H1 (cell line): Measurements from ENCODE around the gene ZNF277. TPM values are rescaled to one million over a fixed set of nuclear protein-coding genes. Genes with fewer than 3 reads are reported as not detected.

Experiments used
- CTCF ChIA-PET: fragments of 300-600 bp; sonication (Branson Sonifier 250); formaldehyde crosslinking; loops from one replicate; lab custom pipeline; 2021; ENCODE audit not compliant: partially characterized antibody; lab: Charles Lee
- POLR2A ChIA-PET: fragments of 300-600 bp; sonication (Branson Sonifier 250); formaldehyde crosslinking; loops from one replicate; lab custom pipeline; 2021; ENCODE audit warnings: inconsistent platforms; ENCODE audit not compliant: partially characterized antibody; lab: Charles Lee
- DNase-seq, 2 experiments: peaks; one replicate each; pipeline versions ENCODE4 v3.0.0 to v3.0.0-alpha.2; 2010 to 2022; ENCODE audit warnings: low spot score in 2 of 2, low read depth in 1 of 2, mixed read lengths in 1 of 2
- FAIRE-seq: peaks from 2 replicates; lab custom pipeline; 2011; peaks lifted over from hg19 to GRCh38; lab: Jason Lieb, UNC
- H2AFZ ChIP-seq: 2 replicates; pipeline ENCODE4 v1.8.1; 2012; ENCODE audit warnings: low read length, inconsistent platforms
- H2AK5ac ChIP-seq: 2 replicates; pipeline ENCODE4 v1.6.1; 2013; ENCODE audit warnings: low read depth, low read length
- H2BK120ac ChIP-seq: replicated peaks from 2 replicates; pipeline ENCODE3; 2013; ENCODE audit warnings: low read depth, low read length, inconsistent platforms
- H2BK12ac ChIP-seq: 2 replicates; pipeline ENCODE4 v1.6.1; 2013; ENCODE audit warnings: low read depth, low read length
- H2BK15ac ChIP-seq: 2 replicates; pipeline ENCODE4 v1.6.1; 2013; ENCODE audit warnings: low read length
- H2BK20ac ChIP-seq: 2 replicates; pipeline ENCODE4 v1.6.1; 2013; ENCODE audit warnings: low read length
- H2BK5ac ChIP-seq: 2 replicates; pipeline ENCODE4 v1.6.1; 2013; ENCODE audit warnings: low read depth, low read length
- H3K14ac ChIP-seq: 2 replicates; pipeline ENCODE4 v1.6.1; 2013; ENCODE audit warnings: inconsistent platforms; ENCODE audit not compliant: insufficient read length
- H3K18ac ChIP-seq: 2 replicates; pipeline ENCODE4 v1.6.1; 2013; ENCODE audit warnings: low read length; ENCODE audit errors: extremely low read depth
- H3K23ac ChIP-seq: 2 replicates; pipeline ENCODE4 v1.6.1; 2013; ENCODE audit warnings: inconsistent platforms; ENCODE audit not compliant: insufficient read length
- H3K23me2 ChIP-seq: 2 replicates; pipeline ENCODE4 v1.6.1; 2013; ENCODE audit warnings: low read depth, low read length
- H3K27ac ChIP-seq: 2 replicates; pipeline ENCODE4 v1.6.1; 2011; ENCODE audit warnings: low read depth, low read length, inconsistent platforms
- H3K27me3 ChIP-seq, 4 experiments: replicated peaks in 1 of 4; 1 replicate in 1 of 4; 2 replicates in 3 of 4; pipeline versions ENCODE4 v1.6.1 to v1.8.1; 2011 to 2013; ENCODE audit warnings: low read length in 3 of 4, mild to moderate bottlenecking in 3 of 4, inconsistent platforms in 2 of 4, mixed read lengths in 2 of 4, moderate library complexity in 1 of 4; ENCODE audit not compliant: control insufficient read depth in 3 of 4, insufficient read depth in 3 of 4; ENCODE audit errors: extremely low read depth in 1 of 4
- H3K36me3 ChIP-seq, 4 experiments: 2 replicates each; pipeline versions ENCODE4 v1.6.1 to v1.8.1; 2011 to 2013; ENCODE audit warnings: mild to moderate bottlenecking in 4 of 4, low read length in 3 of 4, moderate library complexity in 2 of 4, control low read depth in 1 of 4, inconsistent platforms in 1 of 4; ENCODE audit not compliant: insufficient read depth in 4 of 4, control insufficient read depth in 2 of 4
- H3K4ac ChIP-seq: replicated peaks from 2 replicates; pipeline ENCODE3; 2013; ENCODE audit warnings: low read length, low read depth, mixed read lengths, inconsistent platforms; ENCODE audit not compliant: insufficient read length
- H3K4me1 ChIP-seq, 4 experiments: replicated peaks in 1 of 4; 1 replicate in 1 of 4; 2 replicates in 3 of 4; pipeline versions ENCODE4 v1.6.1 to v1.8.1; 2011 to 2013; ENCODE audit warnings: low read length in 3 of 4, inconsistent platforms in 2 of 4, mixed read lengths in 1 of 4; ENCODE audit not compliant: insufficient read depth in 4 of 4, control insufficient read depth in 3 of 4
- H3K4me2 ChIP-seq, 2 experiments: 2 replicates each; pipeline versions ENCODE4 v1.6.1 to v1.8.1; 2011 to 2013; ENCODE audit warnings: low read depth in 2 of 2, low read length in 2 of 2, control low read depth in 1 of 2, inconsistent platforms in 1 of 2, mild to moderate bottlenecking in 1 of 2; ENCODE audit not compliant: insufficient read depth in 1 of 2
- H3K4me3 ChIP-seq, 4 experiments: fragments of 200-600, 300-600 bp in 1 of 4; sonication (generic), shearing (Covaris generic), sonication (Bioruptor Twin) in 1 of 4; 2 replicates each; pipeline versions ENCODE4 v1.5.1 to v1.8.1; 2011 to 2016; ENCODE audit warnings: low read length in 4 of 4, low read depth in 3 of 4, control low read depth in 2 of 4, inconsistent platforms in 2 of 4, mild to moderate bottlenecking in 2 of 4, mixed read lengths in 1 of 4, moderate library complexity in 1 of 4; ENCODE audit not compliant: insufficient read depth in 2 of 4; ENCODE audit errors: extremely low read depth in 1 of 4
- H3K56ac ChIP-seq: replicated peaks from 2 replicates; pipeline ENCODE3; 2013; ENCODE audit warnings: low read depth, mild to moderate bottlenecking, mixed read lengths, low read length, inconsistent platforms; ENCODE audit not compliant: insufficient read length
- H3K79me1 ChIP-seq: 2 replicates; pipeline ENCODE4 v1.6.1; 2013; ENCODE audit warnings: low read depth, low read length, control low read depth
- H3K79me2 ChIP-seq, 2 experiments: 2 replicates each; pipeline versions ENCODE4 v1.6.1 to v1.8.1; 2012 to 2013; ENCODE audit warnings: low read length in 2 of 2, mild to moderate bottlenecking in 2 of 2, inconsistent platforms in 1 of 2; ENCODE audit not compliant: insufficient read depth in 2 of 2, control insufficient read depth in 1 of 2
- H3K9ac ChIP-seq, 4 experiments: replicated peaks in 1 of 4; 1 replicate in 1 of 4; 2 replicates in 3 of 4; pipeline versions ENCODE4 v1.6.1 to v1.8.1; 2011 to 2013; ENCODE audit warnings: low read depth in 3 of 4, low read length in 3 of 4, control low read depth in 2 of 4, mild to moderate bottlenecking in 2 of 4, moderate library complexity in 2 of 4, inconsistent platforms in 1 of 4; ENCODE audit errors: extremely low read depth in 1 of 4
- H3K9me3 ChIP-seq, 2 experiments: 2 replicates each; pipeline versions ENCODE4 v1.6.1 to v1.8.1; 2012 to 2013; ENCODE audit warnings: mild to moderate bottlenecking in 2 of 2, moderate library complexity in 2 of 2, control low read depth in 1 of 2, inconsistent platforms in 1 of 2, low read depth in 1 of 2, low read length in 1 of 2, mixed read lengths in 1 of 2; ENCODE audit not compliant: insufficient read depth in 2 of 2
- H4K20me1 ChIP-seq, 2 experiments: replicated peaks in 1 of 2; 2 replicates each; pipeline versions ENCODE3 to v1.8.1; 2011 to 2013; ENCODE audit warnings: inconsistent platforms in 2 of 2, low read length in 2 of 2, mild to moderate bottlenecking in 1 of 2; ENCODE audit not compliant: insufficient read depth in 2 of 2, control insufficient read depth in 1 of 2
- H4K5ac ChIP-seq: 2 replicates; pipeline ENCODE4 v1.6.1; 2013; ENCODE audit warnings: low read length, low read depth, mixed read lengths, inconsistent platforms; ENCODE audit not compliant: insufficient read length
- H4K8ac ChIP-seq: 2 replicates; pipeline ENCODE4 v1.8.0; 2013; ENCODE audit warnings: mild to moderate bottlenecking, moderate library complexity, low read length, inconsistent platforms; ENCODE audit not compliant: insufficient read depth; ENCODE audit errors: extremely low read depth
- H4K91ac ChIP-seq: replicated peaks from 2 replicates; pipeline ENCODE3; 2013; ENCODE audit warnings: low read length, mixed read lengths, inconsistent platforms; ENCODE audit not compliant: insufficient read length
- ASH2L ChIP-seq: fragments of 200-600, 300-600 bp; sonication (generic); IDR thresholded peaks from one replicate; pipeline ENCODE4 v1.7.1; 2017; ENCODE audit warnings: low read length
- CREB1 ChIP-seq: IDR thresholded peaks from 2 replicates; pipeline ENCODE4 v1.6.1; 2012; ENCODE audit warnings: inconsistent platforms
- CTBP2 ChIP-seq: IDR thresholded peaks from 2 replicates; pipeline ENCODE4 v1.7.0; 2011; ENCODE audit warnings: borderline replicate concordance, mild to moderate bottlenecking, moderate library complexity, mixed read lengths, low read length; ENCODE audit not compliant: insufficient read depth, insufficient read length
- EGR1 ChIP-seq: IDR thresholded peaks from 2 replicates; pipeline ENCODE4 v1.6.1; 2011; ENCODE audit warnings: low read depth, low read length, borderline replicate concordance
- EZH2 ChIP-seq: fragments of 200-600 bp; sonication (generic); IDR thresholded peaks from 2 replicates; pipeline ENCODE4 v1.7.1; 2012; ENCODE audit warnings: low read depth, mild to moderate bottlenecking, moderate library complexity, low read length, inconsistent platforms; ENCODE audit not compliant: severe bottlenecking
- FOSL1 ChIP-seq: IDR thresholded peaks from 2 replicates; pipeline ENCODE4 v1.6.1; 2011; ENCODE audit warnings: mild to moderate bottlenecking, low read depth, low read length, moderate library complexity; ENCODE audit not compliant: insufficient read depth
- RBBP5 ChIP-seq: IDR thresholded peaks from 2 replicates; pipeline ENCODE4 v1.7.1; 2012; ENCODE audit warnings: low read depth, mild to moderate bottlenecking, inconsistent platforms, low read length, moderate library complexity, borderline replicate concordance
- SIN3A ChIP-seq, 2 experiments: IDR thresholded peaks in 1 of 2; conservative IDR thresholded peaks in 1 of 2; 2 replicates each; pipeline ENCODE4 v1.6.1; 2011 to 2012; ENCODE audit warnings: low read length in 2 of 2, improper control_type of control experiment in 1 of 2, low read depth in 1 of 2, mild to moderate bottlenecking in 1 of 2
- SP1 ChIP-seq: IDR thresholded peaks from 2 replicates; pipeline ENCODE4 v1.6.1; 2011; ENCODE audit warnings: low read depth, low read length
- TEAD4 ChIP-seq: IDR thresholded peaks from 2 replicates; pipeline ENCODE4 v1.6.1; 2012; ENCODE audit warnings: low read depth, low read length, inconsistent platforms, mixed read lengths
- WGBS, 2 experiments: shearing (Covaris generic) in 1 of 2; methylation state at CpG; one replicate each; pipeline versions ENCODE4 v1.1.6 to v1.1.7; 2013 to 2015; ENCODE audit warnings: low lambda C conversion rate in 2 of 2, mixed read lengths in 2 of 2, inconsistent platforms in 1 of 2, low coverage in 1 of 2, missing lambda C conversion rate in 1 of 2; ENCODE audit not compliant: insufficient replicate concordance in 2 of 2, insufficient coverage in 1 of 2, insufficient read length in 1 of 2; ENCODE audit errors: extremely low coverage in 1 of 2, missing lambda C conversion rate in 1 of 2; 5-methylcytosine and 5-hydroxymethylcytosine counted together
- polyA plus RNA-seq, 7 experiments: library from polyadenylated mRNA; depleted of rRNA in 3 of 7; stranded (reverse) in 5 of 7; unstranded in 2 of 7; fragments of >200 nt in 5 of 7; fragments of 200-250 nt in 2 of 7; gene quantifications; 1 replicate in 5 of 7; 2 replicates in 1 of 7; 4 replicates in 1 of 7; pipeline versions ENCODE4 v1.2.1 to v1.2.3, GENCODE V29; 2011 to 2013; ENCODE audit warnings: missing spikeins in 2 of 7, mixed read lengths in 2 of 7
- total RNA-seq: library from RNA; stranded (reverse); fragmentation: NEBNext Ultra II Directional; extraction: Animal tissue kit (Norgen Biotek cat#: 25700); gene quantifications from 2 replicates; pipeline ENCODE4 v1.2.1, GENCODE V29; 2021
- TF ChIP-seq, protein P1 (sequence below): IDR thresholded peaks from 2 replicates; pipeline ENCODE4 v1.6.1; 2011; ENCODE audit warnings: low read depth, mild to moderate bottlenecking, low read length; ENCODE audit not compliant: insufficient read depth

The ZNF277 gene
- total and polyA plus RNA-seq, 2 of the 8 experiments (the other 6 are each of a cell fraction or from before 2014, with no cell fraction given), result 5.1 to 21.7 TPM

DNA sequence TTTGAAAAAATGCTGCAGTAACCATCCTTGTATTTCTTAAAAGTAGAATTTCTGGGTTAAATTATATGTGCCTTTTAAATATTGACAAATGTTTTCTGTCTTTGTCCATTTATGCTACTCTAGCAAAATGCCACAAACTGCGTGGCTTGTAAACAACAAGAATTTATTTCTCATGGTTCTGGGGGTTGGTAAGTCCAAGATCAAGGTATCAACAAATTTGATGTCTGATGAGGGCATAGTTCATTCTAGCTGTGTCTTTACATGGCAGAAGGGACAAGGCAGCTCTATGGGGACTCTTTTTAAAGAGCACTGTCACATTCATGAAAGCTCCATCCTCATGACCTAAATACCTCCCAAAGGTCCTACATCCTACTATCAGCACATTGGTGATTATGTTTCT, 27.7 kb downstream of the ZNF277 start:
- Histone ChIP-seq H2BK120ac (no peak overlapping the region), H3K4me3 (no peak overlapping the region), H2BK15ac (no peak overlapping the region), H3K36me3 (no peaks in the 10 kb centered on the region), H3K4ac (no peak overlapping the region), H3K4me1 (no peaks in the 10 kb centered on the region; a peak in 1 of 7 replicates), H4K5ac (no peak overlapping the region), H3K18ac (no peak overlapping the region), H3K79me2 (peaks cover 0 to 34% of the 10 kb centered on the region in 2 experiments; a peak in 2 of 4 replicates), H3K27ac (no peak overlapping the region), H3K27me3 (no peaks in the 10 kb centered on the region), H3K79me1 (no peaks in the 10 kb centered on the region; the same call in 1 of the 2 replicates), H4K8ac (no peak overlapping the region), H3K14ac (no peak overlapping the region), H2BK12ac (no peak overlapping the region), H4K91ac (no peak overlapping the region), H2AK5ac (no peak overlapping the region), H3K9ac (no peak overlapping the region), H3K23me2 (no peaks in the 10 kb centered on the region), H3K4me2 (no peak overlapping the region), H2BK20ac (no peak overlapping the region), H3K9me3 (no peaks in the 10 kb centered on the region), H4K20me1 (peaks cover 0 to 6% of the 10 kb centered on the region in 2 experiments), H3K56ac (no peak overlapping the region), H3K23ac (no peak overlapping the region), H2BK5ac (no peak overlapping the region), H2AFZ (no peak overlapping the region)
- TF ChIP-seq CREB1 (no peak), RBBP5 (no peak), SIN3A (conservative IDR thresholded peaks at IDR 0.05 in 1 of 2, IDR thresholded peaks at IDR 0.05 in 1 of 2; ENCODE audit: low read depth in 1 of 2, low read length in 2 of 2) (no peak), ASH2L (no peak), TEAD4 (no peak), EGR1 (no peak), EZH2 (no peak), CTBP2 (no peak), FOSL1 (no peak), SP1 (no peak)
- TF ChIP-seq, protein P1, sequence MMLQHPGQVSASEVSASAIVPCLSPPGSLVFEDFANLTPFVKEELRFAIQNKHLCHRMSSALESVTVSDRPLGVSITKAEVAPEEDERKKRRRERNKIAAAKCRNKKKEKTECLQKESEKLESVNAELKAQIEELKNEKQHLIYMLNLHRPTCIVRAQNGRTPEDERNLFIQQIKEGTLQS, result no peak
- POLR2A ChIA-PET, result no interaction called here
- DNase-seq, result no peak
- 92% methylated on average over 1 of the region's 1 CpG; no CpG with 5 or more reads in 1 of the 2 experiments for WGBS, 2 experiments
- FAIRE-seq, result no peak
- CTCF ChIA-PET, result no interaction called here
